HUDEP-2 (cell line): ENCODE measurements around the gene ELF3.
"Not testable (repeated sequence)": the region's sequence is repeated elsewhere in the genome, so short reads cannot be mapped to it uniquely, and the experiment has no call there.

ENCODE experiments used
- DNase-seq, 76 experiments: peaks; one replicate each; lab custom pipeline; 2025; ENCODE audit not compliant: unreplicated experiment in 76 of 76; lab: John Stamatoyannopoulos, UW

Gene ELF3

GRCh38 chr1:202031796-202032195 is 21.4 kb downstream of the ELF3 start:
- DNase-seq: no peak

GRCh38 chr1:202034149-202034682 is 23.8 kb downstream of the ELF3 start:
- DNase-seq: no peak

- no peak for DNase-seq
Observed at GRCh38 chr1:202034683-202035462, 24.5 kb downstream of the ELF3 start.

GRCh38 chr1:202036595-202037387 is 26.4 kb downstream of the ELF3 start:
- no peak for DNase-seq

GRCh38 chr1:202037706-202038296 is 27.4 kb downstream of the ELF3 start:
- DNase-seq: no peak

GRCh38 chr1:202038688-202039346 is 28.4 kb downstream of the ELF3 start:
- no peak for DNase-seq

- no peak for DNase-seq
Observed at GRCh38 chr1:202045705-202046104, 35.3 kb downstream of the ELF3 start.

- DNase-seq: no peak
Observed at GRCh38 chr1:202046227-202046626, 35.8 kb downstream of the ELF3 start.

- no peak for DNase-seq
Observed at GRCh38 chr1:202046748-202047708, 36.6 kb downstream of the ELF3 start.

GRCh38 chr1:202047977-202048376 is 37.6 kb downstream of the ELF3 start:
- DNase-seq: no peak

GRCh38 chr1:202049129-202049528 is 38.7 kb downstream of the ELF3 start:
- no peak for DNase-seq

GRCh38 chr1:202054094-202054493 is 43.7 kb downstream of the ELF3 start:
- DNase-seq: no peak

- DNase-seq: not testable (repeated sequence)
Observed at GRCh38 chr1:202054673-202055072, 44.3 kb downstream of the ELF3 start.

GRCh38 chr1:202056644-202057334 is 46.4 kb downstream of the ELF3 start:
- DNase-seq: peak in 72 of 76 experiments; percentile 29 to 87 (median 71)

GRCh38 chr1:202057335-202057704 is 46.9 kb downstream of the ELF3 start:
- DNase-seq: not testable (repeated sequence)

- DNase-seq: peak in 2 of 76 experiments; percentile 12 to 17
Observed at GRCh38 chr1:202058001-202058908, 47.9 kb downstream of the ELF3 start.

- no peak for DNase-seq
Observed at GRCh38 chr1:202061055-202061454, 50.7 kb downstream of the ELF3 start.

GRCh38 chr1:202061787-202062186 is 51.4 kb downstream of the ELF3 start:
- not testable (repeated sequence) for DNase-seq
